ENCODE measurements around the gene RIMBP2.

RIMBP2 gene

DNA sequence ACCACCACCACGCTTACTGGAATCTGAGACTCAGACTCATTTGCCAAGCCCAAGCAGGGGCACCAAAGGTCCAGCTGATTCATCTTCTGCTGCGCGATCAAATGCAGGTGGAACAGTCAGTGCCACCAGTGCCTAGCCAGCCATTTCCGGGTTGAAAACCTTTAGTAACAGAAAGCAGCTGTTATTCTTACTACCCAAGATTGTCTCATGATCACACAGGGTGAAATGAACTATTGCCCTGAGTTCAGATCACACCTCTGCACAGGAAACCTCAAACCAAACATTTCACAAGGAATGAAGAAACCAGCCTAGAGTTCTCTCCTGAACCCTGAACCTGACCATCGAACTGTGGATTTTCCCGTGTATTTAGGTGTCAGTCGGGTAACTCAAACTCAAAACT lies 88.9 kb downstream of the RIMBP2 start:
- no peak for DNase-seq (ENCODE audit: low spot score)

DNA sequence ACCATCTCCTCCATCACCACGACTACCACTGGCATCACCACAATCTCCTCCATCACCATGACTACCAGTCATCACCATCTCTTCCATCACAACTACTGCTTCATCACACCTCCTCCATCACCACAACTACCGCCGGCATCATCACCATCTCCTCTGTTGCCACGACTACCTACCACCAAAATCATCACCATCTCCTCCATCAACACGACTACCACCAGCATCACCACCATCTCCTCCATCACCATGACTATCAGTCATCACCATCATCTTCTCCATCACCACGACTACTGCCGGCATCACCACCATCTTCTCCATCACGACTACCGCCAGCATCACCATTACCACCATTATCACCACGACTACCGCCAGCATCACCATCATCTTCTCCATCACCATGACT lies 89.5 kb downstream of the RIMBP2 start:
- no peak for DNase-seq (ENCODE audit: low spot score)

DNA sequence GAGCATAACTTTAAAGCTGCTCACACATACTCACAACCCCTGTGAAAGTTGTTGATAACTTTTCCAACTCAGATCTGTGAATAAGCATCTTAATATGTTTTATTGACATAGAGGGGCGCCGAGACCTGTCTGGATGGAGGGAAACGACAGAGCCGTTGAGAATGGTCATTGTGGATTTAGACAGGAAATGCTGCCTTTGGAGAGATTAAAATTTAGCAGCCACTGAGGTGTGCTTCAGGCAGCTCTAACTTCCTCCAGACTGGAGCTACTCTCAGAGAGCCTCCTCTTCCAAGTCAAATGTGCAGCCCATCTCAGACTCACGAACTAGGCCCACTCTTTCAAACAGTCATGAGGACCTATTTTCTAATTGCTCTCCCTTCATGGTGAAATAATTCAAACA lies 90.9 kb downstream of the RIMBP2 start:
- no peak for DNase-seq (ENCODE audit: low spot score)

DNA sequence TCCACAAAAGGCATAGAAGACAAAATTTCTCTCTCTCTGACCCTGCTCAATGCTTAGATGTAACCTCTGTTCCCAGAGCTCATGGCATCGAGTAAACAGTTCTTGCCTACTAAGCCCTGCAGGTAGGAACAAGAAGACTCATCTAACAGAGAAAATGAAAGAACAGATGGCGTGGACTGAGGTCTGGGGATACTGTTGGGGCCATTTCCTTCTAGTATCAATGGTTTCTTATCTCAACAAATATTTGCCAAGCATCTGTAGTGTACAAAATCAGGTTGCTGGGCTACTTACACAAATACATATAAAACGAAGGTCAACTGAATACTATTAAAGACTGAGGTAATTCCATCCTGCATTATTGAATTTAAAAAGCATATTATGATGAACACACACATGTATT lies 93.3 kb downstream of the RIMBP2 start:
- no peak for DNase-seq (ENCODE audit: low spot score)

DNA sequence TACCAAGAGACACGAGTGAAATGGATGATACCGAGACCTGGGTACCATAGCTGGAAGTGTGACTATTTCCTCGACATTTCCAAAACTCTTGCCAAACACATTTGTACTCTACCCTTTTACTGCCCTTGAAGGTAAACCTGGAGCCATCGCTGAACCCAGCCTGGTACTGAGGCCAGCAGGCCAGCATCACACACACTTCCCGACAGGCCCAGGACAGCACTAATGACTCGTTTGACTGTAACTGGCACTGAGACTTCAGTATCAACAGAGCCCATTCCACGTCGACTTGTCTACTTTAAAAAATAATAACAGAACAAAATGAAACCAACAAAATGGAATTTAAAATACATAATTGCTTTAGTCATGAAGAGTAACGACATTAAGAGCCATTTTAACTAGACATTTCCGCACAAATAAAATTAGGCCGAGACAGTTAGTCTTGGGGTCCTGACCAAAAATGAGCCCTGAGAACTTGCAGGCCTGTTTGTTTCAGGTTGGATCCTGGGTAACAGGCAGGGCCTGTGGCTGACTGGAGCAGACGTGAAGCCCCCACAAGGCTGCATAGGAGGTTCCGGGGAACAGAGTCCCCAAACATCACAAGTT lies 94.3 kb downstream of the RIMBP2 start:
- no peak for DNase-seq (ENCODE audit: low spot score)

DNA sequence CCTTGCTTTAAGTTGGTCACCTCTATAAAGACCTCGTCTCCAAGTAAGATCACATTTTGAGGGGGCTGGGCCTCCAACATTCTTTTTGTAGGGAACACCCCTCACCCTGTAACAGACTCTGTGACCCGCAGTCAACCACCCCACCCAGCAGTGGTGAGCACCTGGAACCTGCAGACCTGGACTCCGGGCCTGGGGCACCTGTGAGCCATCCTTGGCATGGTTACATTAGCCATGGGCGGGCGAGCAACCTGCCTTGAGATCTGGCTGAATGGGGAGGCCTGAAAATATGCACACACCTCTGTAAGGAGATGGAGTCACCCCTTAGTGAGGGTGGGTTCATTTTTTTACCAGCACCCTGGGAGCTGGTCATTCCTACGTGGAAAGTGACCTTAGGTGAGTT lies 95.3 kb downstream of the RIMBP2 start:
- DNase-seq (ENCODE audit: low spot score): no peak

DNA sequence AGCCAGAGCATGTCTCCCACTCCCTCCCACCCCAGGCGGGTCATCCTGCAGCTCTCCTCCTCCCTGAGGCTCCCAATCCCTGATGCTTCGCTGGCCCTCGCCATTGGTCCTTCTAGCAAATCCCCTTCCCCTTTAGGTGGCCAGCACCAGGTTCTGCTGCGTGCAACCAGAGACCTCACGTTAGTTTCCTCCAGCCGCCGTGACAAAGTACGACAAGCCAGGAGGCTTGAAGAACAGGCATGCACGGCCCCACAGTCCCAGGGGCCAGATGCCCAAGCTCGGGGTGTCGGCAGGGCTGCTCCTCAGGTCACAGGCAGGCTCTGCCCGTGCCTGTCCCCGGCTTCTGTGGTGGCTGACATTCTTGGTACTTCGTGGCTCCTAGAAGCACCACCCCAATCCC lies 95.8 kb downstream of the RIMBP2 start:
- DNase-seq (ENCODE audit: low spot score): no peak

DNA sequence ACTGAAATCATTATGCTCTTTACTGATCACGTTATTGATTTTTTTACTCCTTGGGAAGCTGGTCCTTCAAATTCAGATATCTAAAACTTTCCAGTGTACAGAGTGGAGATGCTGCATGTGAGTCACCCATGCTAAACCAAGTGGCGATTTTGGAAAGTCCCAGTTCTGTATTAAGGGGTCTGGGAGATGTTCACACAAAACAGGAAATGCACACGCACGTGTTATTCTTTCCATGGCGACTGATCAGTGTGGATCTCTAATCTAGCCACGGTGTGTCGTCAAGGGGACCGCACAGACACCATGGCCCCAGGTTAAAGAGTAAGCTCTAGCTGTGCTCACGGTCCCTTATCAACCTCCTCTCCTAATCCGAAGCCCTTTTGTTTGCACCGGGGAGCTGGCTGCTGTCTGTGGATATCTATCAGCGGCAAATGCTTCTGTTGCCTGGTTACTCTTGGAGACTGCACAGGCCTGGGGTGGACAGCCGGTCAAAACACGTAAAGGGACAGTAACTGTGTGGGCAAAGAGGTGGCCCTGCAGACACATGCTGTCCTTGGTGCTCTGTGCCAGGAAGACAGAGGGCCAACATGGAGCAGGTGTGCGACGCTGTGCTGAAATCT lies 96.6 kb downstream of the RIMBP2 start:
- DNase-seq (ENCODE audit: low spot score): no peak

DNA sequence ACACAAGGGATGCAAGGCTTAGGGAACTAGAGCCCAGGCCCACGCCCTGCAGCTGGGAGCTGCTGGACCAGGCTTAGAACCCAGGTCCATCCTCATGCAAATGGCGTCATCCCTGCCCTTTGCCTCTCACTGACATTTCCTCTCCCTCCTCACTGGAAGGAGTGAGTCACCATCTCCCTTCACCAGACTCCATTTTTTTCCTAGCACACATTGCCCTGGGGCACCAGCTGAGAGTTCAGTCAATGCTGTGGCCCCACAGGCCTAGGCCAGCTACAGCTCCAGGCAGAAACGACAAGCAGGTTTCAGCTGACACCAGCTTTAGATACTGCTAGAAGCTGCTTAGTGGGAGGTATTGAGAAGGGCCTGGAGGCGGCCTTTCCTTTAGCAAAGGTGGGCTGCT lies 98.9 kb downstream of the RIMBP2 start:
- DNase-seq (ENCODE audit: low spot score): no peak

DNA sequence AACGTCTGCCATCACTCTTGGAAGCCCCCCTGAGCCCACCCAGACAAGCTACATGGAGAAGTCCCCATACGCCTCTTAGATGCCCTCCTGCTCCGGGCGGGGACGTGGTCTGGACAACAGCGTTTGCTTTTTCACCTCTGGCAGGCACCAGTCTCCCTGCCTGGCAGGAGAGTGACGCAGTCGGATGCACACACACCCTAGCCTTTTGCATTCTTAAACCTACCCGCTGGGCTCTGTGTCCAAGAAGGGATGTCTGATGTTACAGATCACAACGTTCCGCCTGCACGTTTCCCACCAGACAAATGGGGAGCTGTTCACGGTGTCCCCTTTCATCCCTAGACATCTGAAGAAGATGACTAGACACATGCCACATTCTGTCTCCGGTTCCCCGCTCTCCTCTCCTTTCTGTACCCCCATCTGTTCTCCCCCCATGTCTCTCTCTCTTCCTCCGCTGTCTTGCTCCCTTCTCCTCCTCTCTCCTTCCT lies 100.2 kb downstream of the RIMBP2 start:
- no peak for DNase-seq (ENCODE audit: low spot score)

DNA sequence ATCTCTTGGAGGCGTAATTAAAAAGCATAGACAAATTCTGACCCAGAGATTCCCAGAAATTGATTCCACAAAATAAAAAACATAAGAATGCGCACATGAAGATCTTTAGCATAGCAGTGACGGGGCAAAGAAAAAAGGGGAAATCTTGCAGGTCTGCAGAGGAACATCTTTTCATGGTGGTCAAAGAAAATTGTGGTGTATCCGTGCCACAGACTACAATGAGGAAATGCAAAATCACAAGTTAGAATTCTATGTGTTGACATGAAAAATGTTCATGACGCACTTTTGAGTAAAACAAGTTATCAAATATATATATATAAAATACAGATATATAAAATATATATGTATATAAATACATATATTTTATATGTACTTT lies 101.6 kb downstream of the RIMBP2 start:
- no peak for DNase-seq (ENCODE audit: low spot score)

DNA sequence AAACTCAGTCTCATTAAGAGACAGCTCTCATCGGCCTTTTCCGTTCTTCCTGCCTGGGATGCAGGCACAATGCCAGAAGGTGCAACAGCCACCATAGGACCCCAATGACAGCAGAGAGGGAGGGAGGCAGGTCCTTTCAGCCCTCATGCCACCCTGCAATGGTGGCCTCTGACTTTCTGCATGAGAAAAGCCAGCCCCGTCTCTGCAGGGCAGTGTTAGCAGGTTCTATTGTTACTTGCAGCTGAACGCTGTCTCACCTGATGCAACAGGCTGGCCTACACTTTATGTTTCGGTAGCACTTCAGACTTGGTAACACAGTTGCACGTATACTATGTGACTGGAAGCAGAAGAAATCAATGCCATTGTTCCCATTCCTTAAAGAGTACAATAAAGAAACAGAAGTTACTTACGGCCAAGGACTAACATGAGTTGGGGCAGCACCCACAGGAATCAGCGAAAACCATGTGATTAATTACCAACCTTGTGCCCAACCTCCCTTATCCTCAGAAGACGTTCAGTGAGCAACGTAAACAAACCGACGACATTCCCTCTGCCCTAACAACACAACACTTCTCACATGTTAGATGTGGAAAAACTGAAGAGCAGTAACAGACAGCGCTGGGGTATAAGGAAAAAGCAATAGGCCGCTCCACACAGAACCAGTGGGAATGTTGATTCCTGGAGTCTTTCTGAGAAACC lies 102.1 kb downstream of the RIMBP2 start:
- DNase-seq (ENCODE audit: low spot score): no peak

DNA sequence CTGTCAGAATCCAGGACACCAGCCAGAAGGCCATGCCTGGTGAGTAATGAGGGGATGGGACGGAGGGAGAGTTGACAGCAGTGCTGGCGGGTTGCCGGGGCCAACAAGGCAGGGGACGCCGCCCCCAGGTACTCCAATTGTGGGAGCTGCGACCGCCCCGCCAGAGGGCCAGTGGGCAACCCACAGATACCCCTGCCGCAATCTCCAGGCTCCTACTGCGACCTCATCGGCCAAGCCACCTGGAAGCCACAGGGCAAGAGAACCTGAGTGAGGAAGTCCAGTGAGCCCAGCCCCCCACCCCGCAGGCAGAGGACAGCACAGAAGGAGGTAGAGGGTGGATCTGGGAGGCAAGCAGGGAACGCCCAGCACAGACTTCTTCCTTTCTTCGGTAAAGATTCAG lies 103.0 kb downstream of the RIMBP2 start:
- DNase-seq (ENCODE audit: low spot score): no peak

DNA sequence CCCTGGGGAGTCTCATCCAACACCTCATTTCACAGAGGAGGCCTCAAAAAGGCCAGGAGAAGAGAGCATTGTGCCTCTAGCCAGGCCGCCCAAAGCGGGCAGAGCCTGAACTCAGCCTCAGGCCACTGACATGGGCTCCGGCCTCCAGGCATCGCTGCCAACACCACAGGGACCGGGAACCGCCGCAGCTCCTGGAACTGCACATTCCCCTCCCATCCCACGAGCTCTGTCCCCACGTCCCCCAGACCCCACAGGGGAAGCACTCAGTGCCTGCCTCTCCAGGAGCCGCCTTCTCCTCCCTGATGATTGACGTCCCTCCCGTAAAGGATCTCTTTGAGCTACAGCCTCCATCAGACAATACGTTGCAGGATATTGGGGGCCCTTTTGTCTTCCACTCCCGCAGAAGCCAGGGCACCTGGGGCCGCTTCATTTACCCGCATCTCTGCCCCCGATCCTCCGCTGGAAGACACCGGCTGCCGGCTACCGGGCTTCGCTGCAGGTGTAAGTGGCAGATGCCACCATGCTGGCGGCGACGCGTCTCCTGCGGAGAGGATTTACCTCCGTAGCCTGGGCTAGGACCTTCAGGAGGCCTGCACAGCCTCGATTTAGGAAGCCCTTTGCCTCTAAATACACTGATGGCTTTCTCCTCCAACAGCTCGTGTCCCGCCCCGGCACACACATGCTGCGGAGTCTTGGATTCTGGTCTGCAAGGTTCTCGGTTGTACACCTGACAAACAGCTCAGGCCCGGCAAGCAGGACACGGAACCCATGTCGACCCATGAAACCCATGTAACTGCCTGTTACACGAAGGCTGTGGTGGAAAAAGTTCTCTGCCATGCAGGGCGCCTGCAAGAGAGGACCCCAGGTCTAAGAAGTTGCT lies 104.8 kb downstream of the RIMBP2 start:
- DNase-seq (ENCODE audit: low spot score): no peak

DNA sequence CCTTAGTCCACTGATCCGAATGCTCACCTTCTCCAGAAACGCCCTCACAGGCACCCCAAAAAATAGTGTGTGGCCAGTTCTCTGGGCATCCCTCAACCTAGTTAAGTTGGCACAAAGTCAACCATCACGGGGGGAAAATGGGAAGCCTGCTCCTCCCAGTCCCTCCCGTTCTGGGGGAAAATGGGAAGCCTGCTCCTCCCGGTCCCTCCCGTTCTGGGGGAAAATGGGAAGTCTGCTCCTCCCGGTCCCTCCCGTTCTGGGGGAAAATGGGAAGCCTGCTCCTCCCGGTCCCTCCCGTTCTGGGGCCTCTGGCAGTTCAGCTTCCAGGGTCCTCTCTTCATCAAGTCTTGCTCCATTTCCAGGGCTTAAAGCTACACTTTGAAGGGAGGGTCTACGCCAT lies 106.1 kb downstream of the RIMBP2 start:
- DNase-seq (ENCODE audit: low spot score): no peak

DNA sequence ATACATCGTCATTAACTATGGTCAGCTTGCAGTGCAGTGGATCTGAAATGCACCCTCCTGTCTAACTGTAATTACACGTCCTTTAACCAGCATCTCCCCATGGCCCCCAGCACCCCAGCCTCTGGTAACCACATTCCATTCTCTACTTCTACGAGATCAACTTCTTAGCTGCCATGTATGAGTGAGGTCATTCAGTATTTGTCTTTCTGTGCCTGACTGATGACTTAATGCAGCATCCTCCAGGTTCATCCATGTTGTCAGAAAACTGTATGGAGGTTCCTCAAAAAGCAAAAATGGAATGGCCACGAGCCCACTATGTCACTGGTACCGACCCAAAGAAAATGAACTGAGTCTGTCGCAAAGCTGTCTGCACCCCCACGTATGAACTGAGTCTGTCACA lies 107.3 kb downstream of the RIMBP2 start:
- no peak for DNase-seq (ENCODE audit: low spot score)

DNA sequence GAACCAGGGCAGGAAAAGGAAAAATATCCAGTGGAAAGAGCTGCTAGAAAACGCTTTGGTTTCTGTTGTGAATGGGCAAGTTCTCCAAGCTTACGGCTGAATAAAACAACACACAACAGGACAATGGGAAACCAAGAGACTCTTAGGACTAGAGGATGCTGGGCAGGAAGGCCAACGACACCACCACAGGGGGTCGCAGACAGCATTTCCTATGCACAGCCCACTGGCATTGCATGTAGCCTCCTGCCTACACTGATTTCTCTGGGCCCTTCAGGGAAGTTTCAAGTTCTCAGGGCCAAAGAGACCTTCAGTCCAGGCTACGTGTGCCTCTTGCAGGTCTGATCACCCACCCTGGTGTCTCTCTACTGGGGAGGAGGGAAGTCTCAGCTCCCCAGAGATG lies 108.0 kb downstream of the RIMBP2 start:
- no peak for DNase-seq (ENCODE audit: low spot score)

DNA sequence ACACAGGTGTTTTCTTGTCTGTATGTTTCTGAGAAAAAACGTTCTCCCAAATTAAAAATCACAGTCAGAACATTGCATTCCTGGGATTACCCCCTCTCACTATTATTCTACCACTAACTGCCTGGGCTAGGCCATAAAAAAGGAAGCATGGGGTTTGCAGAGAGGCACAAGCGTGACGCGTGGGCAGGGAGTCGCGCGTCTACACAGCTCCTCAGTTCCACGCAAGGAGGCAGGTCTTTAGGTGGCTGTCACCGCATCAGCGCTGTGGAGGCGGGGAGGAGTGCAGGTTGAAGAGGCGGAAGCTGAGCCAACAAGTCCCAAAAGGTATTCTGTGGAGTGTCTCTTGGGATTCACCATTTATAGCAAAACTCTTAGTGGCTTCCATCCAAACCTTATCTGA lies 109.9 kb downstream of the RIMBP2 start:
- DNase-seq (ENCODE audit: low spot score): no peak

DNA sequence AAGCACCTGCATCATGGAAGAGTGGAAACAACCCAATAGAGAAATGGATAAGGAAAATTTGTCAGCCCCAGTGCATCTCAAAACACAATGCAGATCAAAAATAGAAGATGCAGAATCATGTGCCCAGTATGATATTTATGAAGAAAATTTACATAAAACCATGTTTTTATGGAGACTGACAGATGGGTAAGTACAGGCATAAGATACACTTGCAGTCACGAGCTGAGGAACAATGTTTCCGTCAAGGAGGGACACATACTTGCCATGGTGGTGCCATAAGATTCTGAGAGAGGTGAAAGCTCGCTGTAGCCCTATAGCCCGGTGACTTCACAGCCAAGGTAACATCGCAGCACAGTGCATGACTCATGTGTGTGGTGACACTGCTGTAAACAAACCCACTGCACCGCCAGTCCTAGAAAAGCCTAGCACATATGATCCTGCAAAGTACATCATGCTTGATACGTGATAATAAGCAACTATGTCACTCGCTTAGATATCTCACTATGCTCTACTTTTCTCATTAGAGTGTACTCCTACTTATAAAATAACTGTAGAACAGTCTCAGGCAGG lies 112.6 kb downstream of the RIMBP2 start:
- no peak for DNase-seq (ENCODE audit: low spot score)

DNA sequence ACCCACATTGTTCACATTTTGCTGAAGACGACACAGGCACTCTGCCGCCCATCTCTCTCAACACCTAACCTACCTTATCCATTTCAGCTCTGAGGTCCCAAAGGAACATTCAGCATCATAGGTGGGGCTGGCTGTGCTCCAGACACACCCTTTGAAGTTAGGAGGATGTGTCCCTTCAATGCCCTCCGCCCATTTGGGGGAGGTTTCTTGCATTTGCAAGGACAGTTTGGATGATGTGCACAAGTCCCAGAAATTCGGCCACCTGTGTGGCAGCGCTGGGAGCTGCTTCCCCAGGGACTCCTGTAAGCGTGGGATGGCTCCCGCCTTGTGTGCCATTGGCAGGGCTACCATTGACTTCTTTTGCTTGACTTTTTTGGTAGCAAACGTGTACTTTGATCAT lies 113.8 kb downstream of the RIMBP2 start:
- no peak for DNase-seq (ENCODE audit: low spot score)

DNA sequence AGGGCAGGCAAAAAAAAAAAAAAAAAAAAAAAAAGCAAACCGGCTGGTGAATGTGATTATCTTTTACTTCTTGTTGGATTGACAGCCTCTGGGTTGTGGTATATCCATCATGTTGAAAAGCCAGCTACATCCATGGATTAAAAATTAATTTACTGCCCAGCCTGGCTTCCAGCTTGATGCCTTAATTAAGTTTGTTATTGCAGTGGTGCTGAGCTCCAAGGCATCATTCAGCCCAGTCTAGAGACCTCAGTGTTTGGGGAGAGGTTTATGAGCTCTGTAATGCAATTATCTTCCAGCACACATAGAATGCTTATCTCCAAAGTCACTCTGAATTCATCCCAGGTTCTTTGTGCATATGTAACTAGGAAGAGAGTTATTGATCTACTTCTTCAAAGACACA lies 114.8 kb downstream of the RIMBP2 start:
- no peak for DNase-seq (ENCODE audit: low spot score)

DNA sequence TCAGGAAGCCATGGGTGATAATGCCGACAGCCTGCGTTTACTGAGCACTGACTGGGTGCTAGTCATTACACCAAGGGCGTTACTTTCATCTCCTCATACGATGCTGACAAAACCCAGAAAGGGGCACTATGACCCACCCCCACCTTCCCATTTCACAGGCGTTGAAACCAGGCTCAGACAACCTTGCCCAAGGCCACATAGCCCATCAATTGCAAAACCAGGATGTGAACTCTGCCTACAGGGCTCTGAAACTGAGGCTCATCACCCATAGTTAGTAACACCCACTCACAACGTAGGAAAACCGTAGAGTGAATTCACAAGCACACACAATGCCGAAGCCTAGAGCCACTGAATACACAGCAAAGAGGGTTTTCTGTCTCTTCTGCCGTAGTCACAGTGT lies 119.9 kb downstream of the RIMBP2 start:
- no peak for DNase-seq (ENCODE audit: low spot score)
